Liver (tissue), 9 donors: Measurements from ENCODE around the gene SCEL. TPM values are rescaled to one million over a fixed set of nuclear protein-coding genes. Genes with fewer than 3 reads are reported as not detected.
"Not testable (repeated sequence)": the region's sequence is repeated elsewhere in the genome, so short reads cannot be mapped to it uniquely, and the experiment has no call there.

Experiments used
- DNase-seq: peaks from one replicate; pipeline ENCODE4 v3.0.0-alpha.2; 2017; ENCODE audit warnings: low spot score
- H3K27ac ChIP-seq, 2 donors: one replicate each; pipeline ENCODE4 v1.7.0; 2013; ENCODE audit warnings: inconsistent platforms in 2 of 2, low read length in 2 of 2, control low read depth in 1 of 2, low read depth in 1 of 2, mild to moderate bottlenecking in 1 of 2
- H3K27me3 ChIP-seq, 4 donors: one replicate each; pipeline versions ENCODE4 v1.6.1 to v1.7.0; 2013; ENCODE audit warnings: low read length in 3 of 4, inconsistent platforms in 1 of 4, mild to moderate bottlenecking in 1 of 4, moderate library complexity in 1 of 4; ENCODE audit not compliant: control insufficient read depth in 4 of 4, insufficient read depth in 4 of 4
- H3K36me3 ChIP-seq, 4 donors: one replicate each; pipeline versions ENCODE4 v1.6.1 to v1.7.0; 2013; ENCODE audit warnings: low read length in 3 of 4, mild to moderate bottlenecking in 3 of 4, low read depth in 1 of 4, moderate library complexity in 1 of 4; ENCODE audit not compliant: control insufficient read depth in 4 of 4, insufficient read depth in 3 of 4
- H3K4me1 ChIP-seq, 4 donors: one replicate each; pipeline versions ENCODE4 v1.6.1 to v1.7.0; 2013; ENCODE audit warnings: low read length in 3 of 4, mild to moderate bottlenecking in 3 of 4, moderate library complexity in 1 of 4; ENCODE audit not compliant: control insufficient read depth in 4 of 4, insufficient read depth in 4 of 4
- H3K4me3 ChIP-seq, 3 donors: one replicate each; pipeline versions ENCODE4 v1.6.1 to v1.7.0; 2013; ENCODE audit warnings: low read length in 3 of 3, control low read depth in 1 of 3, low read depth in 1 of 3, mild to moderate bottlenecking in 1 of 3
- H3K9ac ChIP-seq, 2 donors: one replicate each; pipeline ENCODE4 v1.7.0; 2013; ENCODE audit warnings: low read length in 2 of 2, mild to moderate bottlenecking in 2 of 2, moderate library complexity in 2 of 2, control low read depth in 1 of 2, low read depth in 1 of 2
- H3K9me3 ChIP-seq, 4 donors: one replicate each; pipeline versions ENCODE4 v1.6.1 to v1.7.0; 2013; ENCODE audit warnings: low read length in 3 of 4; ENCODE audit not compliant: control insufficient read depth in 4 of 4
- EGR1 ChIP-seq, 2 donors: IDR thresholded peaks; 2 replicates each; pipeline ENCODE4 v1.6.1; 2016 to 2018; ENCODE audit warnings: antibody characterized with exemption in 2 of 2, low read depth in 2 of 2
- FOXA1 ChIP-seq: IDR thresholded peaks from 2 replicates; pipeline ENCODE4 v1.6.1; 2016; ENCODE audit warnings: antibody characterized with exemption
- NR2F2 ChIP-seq: IDR thresholded peaks from 2 replicates; pipeline ENCODE4 v1.6.1; 2016; ENCODE audit warnings: antibody characterized with exemption
- RXRA ChIP-seq, 2 donors: IDR thresholded peaks; 2 replicates each; pipeline ENCODE4 v1.6.1; 2017 to 2018; ENCODE audit warnings: antibody characterized with exemption in 2 of 2, mild to moderate bottlenecking in 1 of 2
- SP1 ChIP-seq: IDR thresholded peaks from 2 replicates; pipeline ENCODE4 v1.6.1; 2018; ENCODE audit warnings: antibody characterized with exemption, mild to moderate bottlenecking
- TAF1 ChIP-seq: conservative IDR thresholded peaks from 2 replicates; pipeline ENCODE4 v1.6.1; 2016; ENCODE audit warnings: antibody characterized with exemption, mild to moderate bottlenecking
- YY1 ChIP-seq: IDR thresholded peaks from 2 replicates; pipeline ENCODE4 v1.6.1; 2016; ENCODE audit warnings: antibody characterized with exemption, mild to moderate bottlenecking
- WGBS: extraction: QIAGEN DNeasy Blood & Tissue Kit; methylation state at CpG from one replicate; pipeline ENCODE4 v1.1.7; 2013; 5-methylcytosine and 5-hydroxymethylcytosine counted together
- polyA plus RNA-seq, 2 donors: library from polyadenylated mRNA; stranded (reverse) in 1 of 2; unstranded in 1 of 2; fragments of 200-250 nt in 1 of 2; fragments of >200 nt in 1 of 2; fragmentation: Nextera tagmentation in 1 of 2; extraction: Ambion mirVana in 1 of 2; gene quantifications; one replicate each; pipeline versions ENCODE4 v1.2.1 to v1.2.3, GENCODE V29; 2013 to 2015
- total RNA-seq, 2 donors: library from RNA; depleted of rRNA; stranded (reverse); fragments of >200 nt; gene quantifications; one replicate each; pipeline ENCODE4 v1.2.3, GENCODE V29; 2014
- TF ChIP-seq, protein P1 (sequence below): IDR thresholded peaks from 2 replicates; pipeline ENCODE4 v1.6.1; 2016; ENCODE audit warnings: antibody characterized with exemption
- donor health status: healthy.
- donor health status: healthy.
- donor health status: healthy.
- donor health status: healthy.
- donor health status: healthy.

SCEL gene
- total and polyA plus RNA-seq, 4 donors, result 0.02 TPM; not detected in 3

DNA sequence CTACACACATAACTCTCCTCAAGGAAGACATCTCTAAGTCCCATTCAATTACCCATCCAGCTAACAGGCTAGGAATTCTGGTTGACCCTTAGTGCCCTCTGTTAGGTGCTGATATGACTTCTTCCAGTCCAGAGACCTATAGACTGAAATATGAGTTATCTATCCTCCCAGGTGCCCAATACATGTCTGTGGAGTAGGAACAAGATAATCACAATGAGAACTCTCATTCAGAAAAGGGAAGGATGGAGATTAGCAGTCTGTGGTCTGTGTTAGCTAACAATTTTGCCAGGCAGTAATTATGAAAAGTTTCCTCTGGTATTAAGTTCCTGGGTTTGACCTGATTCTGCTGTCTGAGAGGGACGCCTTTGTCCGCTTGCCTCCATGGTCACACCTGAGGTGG, 117.8 kb downstream of the SCEL start:
- Histone ChIP-seq H3K36me3 (no peaks in the 10 kb centered on the region), H3K27ac (no peak overlapping the region), H3K4me3 (no peak overlapping the region), H3K4me1 (no peaks in the 10 kb centered on the region), H3K9me3 (peaks cover 0 to 4% (median 1%) of the 10 kb centered on the region in 4 donors), H3K9ac (no peak overlapping the region), H3K27me3 (no peaks in the 10 kb centered on the region)
- no peak for DNase-seq
- 77% methylated on average over 2 of the region's 2 CpGs for WGBS
- TF ChIP-seq FOXA1 (no peak), TAF1 (no peak)

DNA sequence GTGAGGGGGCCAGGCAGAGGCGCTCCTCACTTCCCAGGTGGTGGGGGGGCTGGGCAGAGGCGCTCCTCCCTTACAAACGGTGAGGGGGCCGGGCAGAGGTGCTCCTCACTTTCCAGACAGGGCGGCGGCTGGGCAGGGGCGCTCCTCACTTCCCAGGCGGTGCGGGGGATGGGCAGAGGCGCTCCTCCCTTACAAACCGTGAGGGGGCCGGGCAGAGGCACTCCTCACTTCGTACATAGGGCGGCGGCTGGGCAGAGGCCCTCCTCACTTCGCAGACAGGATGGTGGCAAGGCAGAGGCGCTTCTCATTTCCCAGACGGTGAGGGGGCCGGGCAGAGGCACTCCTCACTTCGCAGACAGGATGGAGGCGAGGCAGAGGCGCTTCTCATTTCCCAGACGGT, 124.5 kb downstream of the SCEL start:
- not testable (repeated sequence) for H3K4me3 ChIP-seq, DNase-seq, H3K9me3 ChIP-seq, H3K36me3 ChIP-seq, H3K4me1 ChIP-seq, H3K9ac ChIP-seq, H3K27me3 ChIP-seq, H3K27ac ChIP-seq
- WGBS, result 88% methylated on average over 23 of the region's 23 CpGs

DNA sequence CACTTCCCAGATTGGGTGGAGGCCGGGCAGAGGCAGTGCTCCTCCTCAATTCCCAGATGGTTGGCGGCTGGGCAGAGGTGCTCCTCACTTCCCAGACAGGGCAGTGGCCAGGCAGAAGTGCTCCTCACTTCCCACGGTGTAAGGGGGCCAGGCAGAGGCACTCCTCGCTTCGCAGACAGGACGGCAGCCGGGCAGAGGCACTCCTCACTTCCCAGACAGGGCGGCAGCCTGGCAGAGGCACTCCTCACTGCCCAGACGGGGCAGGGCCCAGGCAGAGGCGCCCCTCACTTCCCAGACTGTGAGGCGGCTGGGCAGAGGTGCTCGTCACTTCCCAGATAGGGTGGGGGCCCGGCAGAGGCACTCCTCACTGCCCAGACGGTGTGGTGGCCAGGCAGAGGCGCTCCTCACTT, 125.3 kb downstream of the SCEL start:
- Histone ChIP-seq H3K4me1 (no peaks in the 10 kb centered on the region), H3K36me3 (no peaks in the 10 kb centered on the region), H3K9ac (no peak overlapping the region), H3K4me3 (no peak overlapping the region), H3K9me3 (peaks cover 0 to 3% (median 0%) of the 10 kb centered on the region in 4 donors), H3K27ac (no peak overlapping the region), H3K27me3 (no peaks in the 10 kb centered on the region)
- no peak for DNase-seq
- no peak for TF ChIP-seq TAF1
- no peak for TF ChIP-seq RXRA (IDR thresholded peaks at IDR 0.05)
- TF ChIP-seq SP1, result no peak
- no peak for TF ChIP-seq FOXA1
- TF ChIP-seq EGR1 (IDR thresholded peaks at IDR 0.05; ENCODE audit: low read depth in 2 of 2), result no peak
- TF ChIP-seq, protein P1, sequence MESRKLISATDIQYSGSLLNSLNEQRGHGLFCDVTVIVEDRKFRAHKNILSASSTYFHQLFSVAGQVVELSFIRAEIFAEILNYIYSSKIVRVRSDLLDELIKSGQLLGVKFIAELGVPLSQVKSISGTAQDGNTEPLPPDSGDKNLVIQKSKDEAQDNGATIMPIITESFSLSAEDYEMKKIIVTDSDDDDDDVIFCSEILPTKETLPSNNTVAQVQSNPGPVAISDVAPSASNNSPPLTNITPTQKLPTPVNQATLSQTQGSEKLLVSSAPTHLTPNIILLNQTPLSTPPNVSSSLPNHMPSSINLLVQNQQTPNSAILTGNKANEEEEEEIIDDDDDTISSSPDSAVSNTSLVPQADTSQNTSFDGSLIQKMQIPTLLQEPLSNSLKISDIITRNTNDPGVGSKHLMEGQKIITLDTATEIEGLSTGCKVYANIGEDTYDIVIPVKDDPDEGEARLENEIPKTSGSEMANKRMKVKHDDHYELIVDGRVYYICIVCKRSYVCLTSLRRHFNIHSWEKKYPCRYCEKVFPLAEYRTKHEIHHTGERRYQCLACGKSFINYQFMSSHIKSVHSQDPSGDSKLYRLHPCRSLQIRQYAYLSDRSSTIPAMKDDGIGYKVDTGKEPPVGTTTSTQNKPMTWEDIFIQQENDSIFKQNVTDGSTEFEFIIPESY, result no peak
- no peak for TF ChIP-seq NR2F2
- no peak for TF ChIP-seq YY1
- 82% methylated on average over 15 of the region's 15 CpGs for WGBS

DNA sequence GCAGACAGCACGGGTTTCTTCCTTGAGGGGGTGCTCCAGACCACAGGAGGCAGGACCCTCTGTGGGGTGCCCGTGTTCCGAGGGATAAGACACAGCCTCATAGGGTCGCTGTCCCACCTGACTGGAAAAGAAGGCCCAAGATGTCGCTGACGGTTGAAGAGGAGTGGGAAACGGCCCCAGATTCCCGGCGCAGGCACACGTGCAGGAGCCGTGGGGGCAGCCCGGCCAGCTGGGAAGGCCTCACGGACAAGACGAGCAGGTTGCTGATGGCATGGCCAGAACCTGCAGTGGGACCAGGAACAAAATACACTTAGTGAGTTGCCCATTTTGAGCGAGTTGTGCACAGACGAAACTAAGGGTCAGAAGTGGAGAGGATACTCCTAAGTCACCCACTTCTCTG, 126.8 kb downstream of the SCEL start:
- not testable (repeated sequence) for H3K4me1 ChIP-seq, H3K4me3 ChIP-seq, H3K36me3 ChIP-seq, H3K9me3 ChIP-seq, H3K27ac ChIP-seq, DNase-seq, H3K9ac ChIP-seq, H3K27me3 ChIP-seq
- WGBS, result 89% methylated on average over 16 of the region's 16 CpGs

DNA sequence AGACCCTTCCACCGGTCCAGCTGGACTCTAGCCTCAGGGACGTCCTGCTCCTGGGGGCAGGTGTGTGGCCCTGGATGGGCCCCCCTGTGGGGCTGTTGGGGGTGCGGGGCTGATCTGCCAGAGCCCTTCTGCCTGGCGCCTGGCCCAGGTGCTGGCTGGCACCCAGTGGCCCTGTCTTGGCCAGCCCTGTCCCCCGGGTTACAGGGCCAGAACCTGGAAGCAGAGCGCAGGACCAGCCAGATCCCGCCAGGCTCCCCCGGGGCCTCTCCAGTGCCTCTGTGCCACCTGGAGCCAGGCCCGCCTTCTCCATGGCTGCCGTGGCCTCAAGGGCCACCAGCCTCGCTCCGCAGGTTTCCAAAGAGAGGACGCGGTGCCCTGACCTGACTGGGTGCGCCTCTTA, 127.3 kb downstream of the SCEL start:
- not testable (repeated sequence) for H3K27me3 ChIP-seq, H3K36me3 ChIP-seq, H3K4me3 ChIP-seq, H3K9me3 ChIP-seq, DNase-seq, H3K4me1 ChIP-seq, H3K27ac ChIP-seq, H3K9ac ChIP-seq
- WGBS, result 91% methylated on average over 14 of the region's 15 CpGs
